B cell (primary cell): ENCODE results near the gene AIG1.

Source experiments
- CTCF ChIP-seq: fragments of 200-600 bp; IDR thresholded peaks from one replicate; pipeline ENCODE4 v1.8.0; 2022; ENCODE audit warnings: antibody characterized with exemption, mild to moderate bottlenecking
- EZH2 ChIP-seq: IDR thresholded peaks from 2 replicates; pipeline ENCODE4 v1.6.1; 2012; ENCODE audit warnings: borderline replicate concordance, low read depth, mild to moderate bottlenecking, moderate library complexity, low read length; ENCODE audit not compliant: insufficient read depth, poor library complexity, severe bottlenecking

GRCh38 chr6:143054329-143054728 is 6.4 kb upstream of the AIG1 start:
- no peak for TF ChIP-seq CTCF
- no peak for TF ChIP-seq EZH2
